Activated naive CD4-positive, alpha-beta T cell treated with anti-CD3 and anti-CD28 coated beads, Interleukin-2, amount 10 ng/mL, durations not matched to agents 7 days and 5 days (primary cell): ENCODE results near the gene HERPUD2.
"Not testable (repeated sequence)": the region's sequence is repeated elsewhere in the genome, so short reads cannot be mapped to it uniquely, and the experiment has no call there.

Experiments
- CTCF ChIA-PET: fragments of 350-600 bp; sonication (Branson Sonifier 250); formaldehyde crosslinking; loops from one replicate; lab custom pipeline; 2021; ENCODE audit warnings: antibody characterized with exemption; lab: Charles Lee
- DNase-seq: peaks from one replicate; pipeline ENCODE4 v3.0.0-alpha.2; 2020
- H3K27ac Mint-ChIP-seq: one replicate; pipeline ENCODE4 v1.8.0; 2021; ENCODE audit warnings: mild to moderate bottlenecking, moderate library complexity, mixed read lengths
- H3K27me3 Mint-ChIP-seq: one replicate; pipeline ENCODE4 v1.8.0; 2021; ENCODE audit warnings: mild to moderate bottlenecking, mixed read lengths
- H3K36me3 Mint-ChIP-seq: one replicate; pipeline ENCODE4 v1.8.0; 2021; ENCODE audit warnings: mixed read lengths
- H3K4me1 Mint-ChIP-seq: one replicate; pipeline ENCODE4 v1.8.0; 2021; ENCODE audit warnings: mixed read lengths
- H3K4me3 Mint-ChIP-seq: one replicate; pipeline ENCODE4 v1.8.0; 2021; ENCODE audit warnings: mild to moderate bottlenecking, moderate library complexity, mixed read lengths
- H3K9me3 Mint-ChIP-seq: one replicate; pipeline ENCODE4 v1.8.0; 2021; ENCODE audit warnings: mixed read lengths

The HERPUD2 gene

GRCh38 chr7:35702541-35702940, 7.6 kb upstream of the HERPUD2 start:
- CTCF ChIA-PET: no interaction called here
- Mint-ChIP-seq H3K36me3 (peaks cover 3% of the 10 kb centered on the region), H3K4me1 (peaks cover 12% of the 10 kb centered on the region), H3K27me3 (peaks cover 5% of the 10 kb centered on the region), H3K9me3 (no peaks in the 10 kb centered on the region), H3K4me3 (no peak overlapping the region), H3K27ac (no peak overlapping the region)
- DNase-seq: no peak

- H3K4me1 Mint-ChIP-seq: peaks cover 19% of the 10 kb centered on the region
- H3K4me3 Mint-ChIP-seq: no peak overlapping the region
- peaks cover 8% of the 10 kb centered on the region for H3K36me3 Mint-ChIP-seq
- CTCF ChIA-PET: interaction anchor here (0.8 kb wide), 1 partner anchor 8 kb away, joined by 3 read pairs; no protein-coding TSS in a partner anchor
- no peak overlapping the region for H3K27ac Mint-ChIP-seq
- no peaks in the 10 kb centered on the region for H3K27me3 Mint-ChIP-seq
- DNase-seq: no peak
- H3K9me3 Mint-ChIP-seq: no peaks in the 10 kb centered on the region
These were observed 6.5 kb upstream of the HERPUD2 start for GRCh38 chr7:35701287-35701900.

GRCh38 chr7:35700865-35701264, 5.9 kb upstream of the HERPUD2 start:
- Mint-ChIP-seq H3K27ac (no peak overlapping the region), H3K9me3 (no peaks in the 10 kb centered on the region), H3K4me3 (no peak overlapping the region), H3K36me3 (peaks cover 8% of the 10 kb centered on the region), H3K27me3 (no peaks in the 10 kb centered on the region), H3K4me1 (peaks cover 24% of the 10 kb centered on the region)
- DNase-seq: no peak
- CTCF ChIA-PET: interaction anchor here (0.8 to 1.5 kb wide), 2 partner anchors 9 to 206 kb away, joined by 3 to 6 read pairs; no protein-coding TSS in a partner anchor

DNA sequence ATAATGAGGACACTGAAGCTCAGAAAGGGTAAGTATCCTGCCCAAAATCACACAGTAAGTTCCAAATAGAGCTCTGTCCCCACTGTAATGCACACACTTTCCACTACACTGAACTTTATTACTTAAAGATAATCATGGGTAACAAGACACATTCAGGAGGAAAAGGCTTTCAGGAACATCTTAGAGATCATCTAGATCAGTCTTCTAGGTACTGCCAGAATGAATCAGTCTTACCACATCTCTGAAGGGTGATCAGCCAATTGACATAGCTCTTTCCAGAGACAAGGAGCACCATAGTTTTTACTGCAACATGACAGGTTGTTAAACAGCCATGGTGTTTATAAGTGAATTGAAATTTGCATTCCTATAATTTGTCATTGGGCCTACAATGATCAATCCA, 5.4 kb upstream of the HERPUD2 start:
- Mint-ChIP-seq H3K27me3 (no peaks in the 10 kb centered on the region), H3K4me3 (no peak overlapping the region), H3K36me3 (peaks cover 8% of the 10 kb centered on the region), H3K27ac (no peak overlapping the region), H3K4me1 (peaks cover 27% of the 10 kb centered on the region), H3K9me3 (no peaks in the 10 kb centered on the region)
- DNase-seq: no peak
- CTCF ChIA-PET: interaction anchor here (0.7 to 1.5 kb wide), 7 partner anchors 9 to 207 kb away, joined by 3 to 7 read pairs (median 4); no protein-coding TSS in a partner anchor

DNA sequence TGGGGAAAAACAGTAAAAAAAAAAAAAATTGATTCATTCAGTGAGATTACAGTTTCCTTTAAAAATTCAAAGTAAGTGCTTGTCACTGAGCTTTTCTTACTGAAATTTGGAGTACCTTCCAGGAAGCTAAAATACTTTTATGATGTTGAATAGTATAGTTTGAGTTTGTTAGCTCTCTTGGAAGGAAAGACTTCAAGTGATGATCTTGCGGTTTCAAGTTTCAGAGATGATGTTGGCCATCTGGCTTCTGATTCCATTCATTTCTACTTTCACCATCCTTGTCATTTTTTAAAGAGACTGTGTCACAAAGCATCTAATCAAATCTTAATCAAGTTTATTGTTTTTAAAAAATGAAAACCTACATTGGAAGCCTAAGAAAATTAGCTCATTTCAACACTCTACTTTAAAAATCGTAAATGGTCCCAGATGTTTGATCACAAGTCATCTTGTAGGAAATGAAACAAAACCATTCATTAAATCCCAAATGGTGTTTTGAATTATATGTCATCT, 4.9 kb upstream of the HERPUD2 start:
- no peak for DNase-seq
- peaks cover 27% of the 10 kb centered on the region for H3K4me1 Mint-ChIP-seq
- H3K27ac Mint-ChIP-seq: no peak overlapping the region
- CTCF ChIA-PET: interaction anchor here (0.7 to 1.5 kb wide), 7 partner anchors 9 to 207 kb away, joined by 3 to 7 read pairs (median 4); no protein-coding TSS in a partner anchor
- H3K9me3 Mint-ChIP-seq: no peaks in the 10 kb centered on the region
- peaks cover 8% of the 10 kb centered on the region for H3K36me3 Mint-ChIP-seq
- no peak overlapping the region for H3K4me3 Mint-ChIP-seq
- H3K27me3 Mint-ChIP-seq: no peaks in the 10 kb centered on the region

- H3K27ac Mint-ChIP-seq, H3K27me3 Mint-ChIP-seq, H3K9me3 Mint-ChIP-seq, DNase-seq, H3K4me3 Mint-ChIP-seq: not testable (repeated sequence)
- H3K4me1 Mint-ChIP-seq: peaks cover 32% of the 10 kb centered on the region
- H3K36me3 Mint-ChIP-seq: peaks cover 17% of the 10 kb centered on the region
- CTCF ChIA-PET: interaction anchor here (0.8 to 4.6 kb wide), 4 partner anchors 11 to 209 kb away, joined by 3 to 16 read pairs (median 10); no protein-coding TSS in a partner anchor
These were observed 3.4 kb upstream of the HERPUD2 start for GRCh38 chr7:35698382-35698781.

DNA sequence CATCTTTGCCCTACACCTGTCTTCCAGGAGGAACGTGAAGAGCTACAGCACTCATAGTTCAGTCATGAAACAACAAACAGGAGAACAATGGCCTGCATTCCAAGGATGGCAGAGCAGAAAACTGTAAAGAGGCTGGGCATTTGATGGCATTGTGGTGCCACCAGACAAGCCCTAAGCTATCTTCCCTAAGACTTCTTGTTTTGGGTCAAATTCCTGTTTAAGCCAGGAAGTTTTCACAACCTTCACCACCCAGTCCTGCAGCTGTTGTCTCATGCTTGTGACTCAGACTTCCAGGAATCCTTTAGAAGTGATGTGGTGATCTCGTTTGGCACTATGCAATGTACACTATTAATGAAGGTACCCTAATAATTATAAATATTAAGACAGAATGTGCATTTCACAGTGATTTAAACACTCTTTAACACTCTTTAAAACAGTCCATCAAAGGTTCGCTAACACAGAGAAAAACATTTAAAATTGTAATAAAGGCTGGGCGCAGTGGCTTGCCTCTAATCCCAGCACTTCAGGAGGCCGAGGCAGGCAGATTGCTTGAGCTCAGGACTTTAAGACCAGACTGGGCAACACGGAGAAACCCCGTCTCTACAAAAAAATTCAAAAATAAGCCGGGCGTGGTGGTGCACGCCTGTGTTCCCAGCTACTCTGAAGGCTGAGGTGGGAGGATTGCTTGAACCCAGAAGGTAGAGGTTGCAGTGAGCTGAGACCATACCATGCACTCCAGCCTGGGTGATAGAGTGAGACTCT, 2.7 kb upstream of the HERPUD2 start:
- H3K4me3 Mint-ChIP-seq: no peak overlapping the region
- CTCF ChIA-PET: interaction anchor here (0.8 to 4.6 kb wide), 5 partner anchors 9 to 29 kb away, joined by 3 to 16 read pairs (median 6); no protein-coding TSS in a partner anchor
- H3K27ac Mint-ChIP-seq: no peak overlapping the region
- peaks cover 23% of the 10 kb centered on the region for H3K36me3 Mint-ChIP-seq
- no peaks in the 10 kb centered on the region for H3K27me3 Mint-ChIP-seq
- H3K9me3 Mint-ChIP-seq: no peaks in the 10 kb centered on the region
- no peak for DNase-seq
- H3K4me1 Mint-ChIP-seq: peaks cover 40% of the 10 kb centered on the region

DNA sequence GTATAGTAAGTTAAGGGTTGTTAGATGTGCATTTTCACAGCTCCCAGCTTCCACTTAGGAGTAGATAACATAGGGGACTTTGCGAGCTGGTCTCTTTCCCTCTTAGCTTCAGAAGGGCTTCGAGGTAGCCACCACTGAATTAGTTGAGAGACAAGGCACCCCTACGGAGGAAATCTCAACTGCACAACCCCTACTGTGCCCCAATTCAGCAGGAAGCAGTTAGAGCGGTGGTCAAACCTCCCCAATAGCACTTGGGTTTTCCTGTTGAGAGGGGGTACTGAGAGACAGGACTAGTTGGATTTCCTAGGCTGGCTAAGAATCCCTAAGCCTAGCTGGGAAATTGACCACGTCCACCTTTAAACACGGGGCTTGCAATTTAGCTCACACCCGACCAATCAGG, 1.1 kb upstream of the HERPUD2 start:
- H3K4me1 Mint-ChIP-seq: peaks cover 54% of the 10 kb centered on the region
- H3K36me3 Mint-ChIP-seq: peaks cover 26% of the 10 kb centered on the region
- no peak for DNase-seq
- H3K27me3 Mint-ChIP-seq: no peaks in the 10 kb centered on the region
- peak overlapping the region; percentile 99 for H3K27ac Mint-ChIP-seq
- H3K4me3 Mint-ChIP-seq: peak overlapping the region; percentile 99
- CTCF ChIA-PET: interaction anchor here (0.8 to 4.6 kb wide), 6 partner anchors 8 to 105 kb away, joined by 3 to 16 read pairs (median 4); partner anchors contain the start of gene SEPTIN7
- no peaks in the 10 kb centered on the region for H3K9me3 Mint-ChIP-seq

DNA sequence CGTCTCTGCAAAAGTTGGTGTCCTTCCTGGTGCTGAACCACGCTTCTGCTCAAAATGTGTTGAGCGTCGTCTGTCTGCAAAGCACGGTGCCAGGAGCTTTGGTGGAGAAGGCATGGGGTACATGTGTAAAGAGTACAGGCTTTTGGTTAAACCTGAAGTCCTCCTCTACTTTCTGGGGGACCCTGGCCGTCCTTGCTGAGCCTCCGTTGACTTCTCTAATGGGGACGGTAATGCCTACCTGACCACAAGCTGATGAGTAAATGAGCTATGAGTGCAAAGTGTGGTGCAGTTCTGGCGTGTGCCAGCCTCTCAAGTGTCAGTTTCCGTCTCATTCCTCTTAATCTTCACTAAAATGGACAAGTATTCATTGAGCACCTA, 527 bp upstream of the HERPUD2 start:
- Mint-ChIP-seq H3K4me1 (peaks cover 59% of the 10 kb centered on the region), H3K4me3 (peak overlapping the region; percentile 99), H3K36me3 (peaks cover 27% of the 10 kb centered on the region), H3K27me3 (no peaks in the 10 kb centered on the region), H3K9me3 (no peaks in the 10 kb centered on the region), H3K27ac (peak overlapping the region; percentile 99)
- CTCF ChIA-PET: interaction anchor here (0.8 to 4.6 kb wide), 5 partner anchors 9 to 105 kb away, joined by 3 to 16 read pairs (median 4); partner anchors contain the start of gene SEPTIN7
- DNase-seq: peak; percentile 37

DNA sequence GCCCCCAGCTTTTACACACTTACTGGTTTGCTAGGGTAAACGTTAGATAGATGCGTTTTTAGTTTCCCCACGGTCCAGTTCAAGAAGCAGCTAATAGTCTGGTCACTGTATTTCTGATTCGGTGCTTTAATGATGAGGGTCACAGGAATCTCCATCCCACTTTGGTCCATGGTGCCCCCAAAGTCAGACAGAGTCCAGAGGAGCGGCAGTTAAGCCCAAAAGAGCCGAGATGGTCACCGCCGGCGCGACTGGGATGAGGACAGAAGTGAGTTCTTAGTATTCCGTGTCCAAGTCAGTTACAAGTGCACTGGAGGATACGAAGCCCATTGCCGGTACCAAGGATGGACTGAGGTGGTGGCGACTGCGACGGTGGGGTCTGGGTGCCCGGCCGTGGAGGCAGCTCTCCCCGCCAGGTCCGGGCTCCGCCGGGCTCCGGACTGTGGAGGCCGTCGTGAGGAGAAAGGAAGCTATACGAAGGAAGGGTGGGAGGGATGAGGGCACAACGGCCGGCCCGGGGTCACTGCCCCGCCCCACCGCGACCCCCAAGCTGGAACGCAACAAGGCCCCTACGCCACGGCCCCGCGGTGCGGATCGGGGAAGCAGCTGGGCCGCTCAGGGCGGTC, 663 bp downstream of the HERPUD2 start:
- Mint-ChIP-seq H3K36me3 (peaks cover 35% of the 10 kb centered on the region), H3K4me1 (peaks cover 64% of the 10 kb centered on the region), H3K4me3 (peak overlapping the region; percentile 99), H3K27ac (peak overlapping the region; percentile 99), H3K27me3 (no peaks in the 10 kb centered on the region), H3K9me3 (no peaks in the 10 kb centered on the region)
- DNase-seq: no peak
- CTCF ChIA-PET: interaction anchor here (4.6 kb wide), 1 partner anchor 15 kb away, joined by 16 read pairs; no protein-coding TSS in a partner anchor

- Mint-ChIP-seq H3K9me3 (no peaks in the 10 kb centered on the region), H3K27ac (peak overlapping the region; percentile 99), H3K36me3 (peaks cover 47% of the 10 kb centered on the region), H3K4me1 (peaks cover 80% of the 10 kb centered on the region), H3K4me3 (peak overlapping the region; percentile 99), H3K27me3 (no peaks in the 10 kb centered on the region)
- CTCF ChIA-PET: interaction anchor here (0.8 kb wide), 1 partner anchor 18 kb away, joined by 3 read pairs; no protein-coding TSS in a partner anchor
- peak; percentile 62 for DNase-seq
These were observed 3.1 kb downstream of the HERPUD2 start for GRCh38 chr7:35691827-35692307.

DNA sequence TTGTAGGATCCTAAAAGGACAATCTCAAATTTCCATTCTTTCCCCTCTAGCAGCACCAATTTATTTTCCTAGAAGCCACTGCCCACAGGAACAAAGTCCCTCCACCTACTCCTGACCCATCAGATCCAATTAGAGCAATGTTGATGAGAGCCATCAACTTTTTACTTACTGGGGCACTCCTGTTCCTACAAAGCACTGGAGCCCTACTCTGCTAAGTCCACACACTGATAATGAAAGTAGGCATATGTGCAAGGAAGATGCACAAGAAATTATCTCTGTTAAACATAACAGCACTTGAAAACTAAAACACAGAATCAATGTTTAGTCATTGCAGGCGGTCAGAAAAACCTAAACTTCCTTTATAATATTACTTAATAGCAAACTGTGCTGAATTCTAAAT, 3.6 kb downstream of the HERPUD2 start:
- no peak for DNase-seq
- Mint-ChIP-seq H3K27ac (peak overlapping the region; percentile 99), H3K27me3 (no peaks in the 10 kb centered on the region), H3K36me3 (peaks cover 48% of the 10 kb centered on the region), H3K4me3 (peak overlapping the region; percentile 99), H3K9me3 (no peaks in the 10 kb centered on the region), H3K4me1 (peaks cover 76% of the 10 kb centered on the region)
- CTCF ChIA-PET: no interaction called here

GRCh38 chr7:35690614-35691013, 4.3 kb downstream of the HERPUD2 start:
- CTCF ChIA-PET: interaction anchor here (0.7 kb wide), 1 partner anchor 9 kb away, joined by 3 read pairs; no protein-coding TSS in a partner anchor
- not testable (repeated sequence) for H3K9me3 Mint-ChIP-seq, H3K27me3 Mint-ChIP-seq
- H3K4me3 Mint-ChIP-seq: peak overlapping the region; percentile 99
- DNase-seq: peak; percentile 54
- H3K27ac Mint-ChIP-seq: peak overlapping the region; percentile 99
- peaks cover 69% of the 10 kb centered on the region for H3K4me1 Mint-ChIP-seq
- peaks cover 49% of the 10 kb centered on the region for H3K36me3 Mint-ChIP-seq
